HepG2 (cell line): Measurements from ENCODE around the gene TRPV4. TPM values are rescaled to one million over a fixed set of nuclear protein-coding genes. Genes with fewer than 3 reads are reported as not detected.

Source experiments
- AHR ChIP-seq: IDR thresholded peaks from 2 replicates; pipeline ENCODE4 v1.6.1; 2018; ENCODE audit warnings: missing genetic modification reagents, missing compliant biosample characterization
- AKAP8 ChIP-seq: sonication (generic); formaldehyde crosslinking; IDR thresholded peaks from 2 replicates; pipeline ENCODE4 v1.5.1; 2020; ENCODE audit warnings: mild to moderate bottlenecking, missing genetic modification reagents
- ATM ChIP-seq: fragments of 450-650 bp; IDR thresholded peaks from 2 replicates; pipeline ENCODE4 v1.7.1; 2017; ENCODE audit warnings: mild to moderate bottlenecking, borderline replicate concordance
- EED ChIP-seq: sonication (generic); formaldehyde crosslinking; IDR thresholded peaks from 2 replicates; pipeline ENCODE4 v1.5.0; 2020; ENCODE audit warnings: mild to moderate bottlenecking, missing genetic modification reagents
- MTA3 ChIP-seq: sonication (generic); formaldehyde crosslinking; IDR thresholded peaks from 2 replicates; pipeline ENCODE4 v1.4.0; 2020; ENCODE audit warnings: missing genetic modification reagents
- NBN ChIP-seq: fragments of 450-650 bp; conservative IDR thresholded peaks from 2 replicates; pipeline ENCODE4 v1.6.1; 2017
- NRL ChIP-seq: sonication (generic); formaldehyde crosslinking; IDR thresholded peaks from 2 replicates; pipeline ENCODE4 v1.5.0; 2020; ENCODE audit warnings: missing genetic modification reagents, mild to moderate bottlenecking, moderate library complexity, borderline replicate concordance
- PAWR ChIP-seq: sonication (generic); formaldehyde crosslinking; IDR thresholded peaks from 2 replicates; pipeline ENCODE4 v1.4.0; 2020; ENCODE audit warnings: missing genetic modification reagents, mild to moderate bottlenecking, borderline replicate concordance
- POLR2G ChIP-seq: fragments of 200-400 bp; formaldehyde crosslinking; IDR thresholded peaks from 2 replicates; pipeline ENCODE4 v1.6.1; 2018; ENCODE audit warnings: mild to moderate bottlenecking, low read depth, low read length, moderate library complexity
- RBFOX2 ChIP-seq: fragments of 200-400 bp; formaldehyde crosslinking; IDR thresholded peaks from 2 replicates; pipeline ENCODE4 v1.6.1; 2017; ENCODE audit warnings: low read depth, mild to moderate bottlenecking, low read length
- TOE1 ChIP-seq: sonication (generic); formaldehyde crosslinking; IDR thresholded peaks from 2 replicates; pipeline ENCODE4 v1.4.0; 2020; ENCODE audit warnings: mild to moderate bottlenecking, missing genetic modification reagents
- ZBTB10 ChIP-seq: sonication (generic); formaldehyde crosslinking; IDR thresholded peaks from 2 replicates; pipeline ENCODE4 v1.4.0; 2020; ENCODE audit warnings: missing genetic modification reagents, borderline replicate concordance
- ZBTB43 ChIP-seq: sonication (generic); formaldehyde crosslinking; conservative IDR thresholded peaks from 2 replicates; pipeline ENCODE4 v1.4.0; 2020; ENCODE audit warnings: missing genetic modification reagents
- ZFP91 ChIP-seq: sonication (generic); formaldehyde crosslinking; IDR thresholded peaks from 2 replicates; pipeline ENCODE4 v1.9.0; 2022; ENCODE audit warnings: missing genetic modification reagents, mild to moderate bottlenecking, borderline replicate concordance
- ZKSCAN5 ChIP-seq: sonication (generic); formaldehyde crosslinking; IDR thresholded peaks from 2 replicates; pipeline ENCODE4 v1.5.1; 2020; ENCODE audit warnings: mild to moderate bottlenecking, missing genetic modification reagents
- ZNF180 ChIP-seq: sonication (generic); formaldehyde crosslinking; IDR thresholded peaks from 2 replicates; pipeline ENCODE4 v1.4.0; 2020; ENCODE audit warnings: low read depth, missing genetic modification reagents, borderline replicate concordance
- ZNF207 ChIP-seq: fragments of 450-650 bp; IDR thresholded peaks from 2 replicates; pipeline ENCODE4 v1.6.1; 2016; ENCODE audit warnings: antibody characterized with exemption, borderline replicate concordance
- ZNF235 ChIP-seq: sonication (generic); formaldehyde crosslinking; IDR thresholded peaks from 2 replicates; pipeline ENCODE4 v1.8.1; 2023; ENCODE audit warnings: mild to moderate bottlenecking, missing genetic modification reagents, borderline replicate concordance
- ZNF597 ChIP-seq: sonication (generic); formaldehyde crosslinking; IDR thresholded peaks from 2 replicates; pipeline ENCODE4 v1.5.0; 2020; ENCODE audit warnings: missing genetic modification reagents
- ZNF639 ChIP-seq: conservative IDR thresholded peaks from 2 replicates; pipeline ENCODE4 v1.6.1; 2018; ENCODE audit warnings: missing genetic modification reagents
- polyA plus RNA-seq, 8 experiments: library from polyadenylated mRNA; depleted of rRNA in 3 of 8; stranded (reverse) in 7 of 8; unstranded in 1 of 8; fragments of >200 nt; fragmentation: Illumina TruSeq in 4 of 8; extraction: Trizol in 4 of 8; gene quantifications; 2 replicates each; pipeline versions ENCODE4 v1.2.1 to v1.2.3, GENCODE V29; 2011 to 2016; ENCODE audit warnings: low read depth in 4 of 8, missing spikeins in 1 of 8, mixed read lengths in 1 of 8; ENCODE audit not compliant: insufficient read depth in 1 of 8
- total RNA-seq, 5 experiments: library from RNA; depleted of rRNA; stranded (reverse); fragments of >200 nt; fragmentation: Illumina TruSeq; extraction: Trizol; gene quantifications; 2 replicates each; pipeline ENCODE4 v1.2.3, GENCODE V29; 2016; ENCODE audit warnings: low read depth in 1 of 5

The TRPV4 gene
- total and polyA plus RNA-seq, 2 of the 13 experiments (the other 11 are each of a cell fraction or from before 2014, with no cell fraction given), result 0.66 to 4.7 TPM

- TF ChIP-seq ZBTB10 (no peak; the same call in 1 of the 2 replicates), ATM (no peak), ZFP91 (CRISPR knock-in tag) (peak; percentile 92), ZNF207 (no peak), MTA3 (CRISPR knock-in tag) (no peak), TOE1 (CRISPR knock-in tag) (no peak), ZNF180 (CRISPR knock-in tag) (no peak), EED (CRISPR knock-in tag) (no peak; the same call in 1 of the 2 replicates), ZKSCAN5 (CRISPR knock-in tag) (no peak), ZNF597 (CRISPR knock-in tag) (no peak), RBFOX2 (no peak), NRL (CRISPR knock-in tag) (no peak), PAWR (CRISPR knock-in tag) (no peak), POLR2G (no peak), AHR (CRISPR knock-in tag) (no peak), ZNF639 (CRISPR knock-in tag) (no peak), AKAP8 (CRISPR knock-in tag) (0 out of 2 replicates have a peak, but pooled peaks have one; percentile 32), NBN (no peak), ZBTB43 (CRISPR knock-in tag) (no peak), ZNF235 (CRISPR knock-in tag) (0 out of 2 replicates have a peak, but pooled peaks have one; percentile 54)
Observed at GRCh38 chr12:109863847-109864712, 30.9 kb upstream of the TRPV4 start (continued).
